SK-N-MC (cell line): ENCODE results near the gene GRM7.

Source experiments
- EZH2 ChIP-seq: fragments of 200-600 bp; sonication (generic); IDR thresholded peaks from one replicate; pipeline ENCODE4 v1.6.1; 2017; ENCODE audit warnings: antibody characterized with exemption
- FOXP2 ChIP-seq: optimal IDR thresholded peaks from 2 replicates; pipeline ENCODE3; 2011; ENCODE audit warnings: mild to moderate bottlenecking, moderate library complexity; ENCODE audit not compliant: insufficient read depth; ENCODE audit errors: extremely low read length, control extremely low read depth
- POLR2AphosphoS5 ChIP-seq: IDR thresholded peaks from 2 replicates; pipeline ENCODE4 v1.6.1; 2012; ENCODE audit warnings: mild to moderate bottlenecking, low read depth, low read length, borderline replicate concordance

- TF ChIP-seq EZH2: no peak
- TF ChIP-seq POLR2AphosphoS5: no peak
- TF ChIP-seq FOXP2: no peak
These were observed 595.5 kb downstream of the GRM7 start for GRCh38 chr3:7456386-7456785.
